ENCODE results near the gene EHD3.
A peak's percentile ranks its signal among the peaks of the same experiment; 100 is the strongest.

The EHD3 gene

DNA sequence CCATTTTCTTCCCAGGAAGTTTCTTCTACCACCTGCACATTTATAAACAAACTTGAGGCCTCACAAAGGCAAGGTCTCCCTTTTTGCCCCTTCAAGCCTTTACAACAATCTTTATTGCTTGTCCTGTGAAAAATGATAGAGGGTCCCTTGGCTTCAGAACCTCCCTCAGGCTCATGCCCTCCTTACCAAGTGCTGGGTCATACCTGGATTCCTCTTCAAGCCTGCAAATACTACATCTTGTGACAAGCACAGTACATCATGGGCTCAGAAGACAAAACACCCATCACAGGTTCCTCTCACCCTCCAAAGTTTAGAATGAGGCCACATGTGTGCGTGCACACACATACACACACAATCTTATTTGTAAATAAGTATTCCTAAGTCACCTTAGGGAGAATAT, 25.7 kb upstream of the EHD3 start:
- intact Hi-C loops (cut with DNase I), result no loop called here
- DNase-seq, result no peak

GRCh38 chr2:31212659-31213600, 21.0 kb upstream of the EHD3 start:
- no peak for DNase-seq
- intact Hi-C loops (cut with DNase I), result no loop called here

- intact Hi-C loops (cut with DNase I), result no loop called here
- DNase-seq, result no peak
Observed at GRCh38 chr2:31213601-31214443, 20.1 kb upstream of the EHD3 start.

GRCh38 chr2:31214444-31214915, 19.5 kb upstream of the EHD3 start:
- intact Hi-C loops (cut with DNase I), result no loop called here
- DNase-seq, result no peak

DNA sequence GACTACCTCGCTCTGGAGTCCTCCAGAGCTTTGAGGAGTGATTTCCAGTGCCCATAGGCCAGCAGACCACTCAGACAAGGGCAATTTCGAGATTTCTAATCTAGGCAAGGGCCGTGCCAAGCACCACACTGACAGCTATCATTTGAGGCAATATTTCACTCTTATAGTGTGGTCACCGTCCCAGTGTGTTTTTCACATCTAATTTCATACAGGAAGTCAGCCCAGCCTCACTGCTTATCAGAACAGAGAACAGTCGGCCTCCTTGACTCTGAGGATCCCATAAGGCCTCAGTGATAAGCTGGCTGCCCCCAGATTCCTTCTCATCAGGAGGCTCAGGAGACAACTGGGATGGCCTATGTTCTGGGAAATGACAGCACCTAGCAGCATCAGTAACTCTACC, 17.2 kb upstream of the EHD3 start:
- intact Hi-C loops (cut with DNase I), result no loop called here
- DNase-seq, result no peak

DNA sequence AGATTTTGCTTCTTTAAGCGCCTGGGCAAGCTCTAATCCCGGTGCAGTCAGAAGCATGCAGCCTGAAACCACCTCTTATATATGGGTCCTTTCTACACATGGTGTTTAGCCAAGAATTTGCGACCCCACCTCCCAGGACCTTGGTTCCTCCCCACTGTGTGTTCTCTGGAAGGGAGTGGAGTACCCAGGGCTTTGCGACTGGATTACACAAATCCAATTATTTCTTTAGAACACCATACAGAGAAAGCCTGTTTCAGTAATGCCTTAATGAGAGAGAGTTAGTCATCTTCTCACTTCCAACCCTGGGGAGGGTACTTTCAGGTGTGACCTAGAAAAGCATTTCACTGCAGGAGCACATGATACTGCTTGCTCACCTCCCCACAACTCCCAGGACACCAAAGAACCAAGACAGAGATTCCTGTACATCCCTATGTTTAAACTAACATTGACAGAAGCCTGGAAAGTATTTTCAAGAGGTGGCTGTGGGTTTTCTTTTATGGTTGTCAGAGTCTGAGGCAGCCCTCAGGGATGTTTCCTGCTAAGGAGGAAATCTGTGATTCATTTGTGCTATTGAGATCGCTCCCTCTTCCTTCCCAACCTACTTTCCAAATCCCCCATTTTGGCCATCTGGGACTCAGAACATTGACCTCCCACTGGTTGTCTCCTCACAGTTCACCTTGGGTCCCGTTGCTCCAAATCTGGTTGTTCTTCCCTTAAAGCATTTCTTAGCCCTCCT, 16.3 kb upstream of the EHD3 start, which contains the start of gene CAPN14:
Gene CAPN14 (minus strand): TSS at position 51 of the 736 bp plus-strand sequence. CDS start 12,068 bp downstream, outside the sequence.
- intact Hi-C loops (cut with DNase I), result no loop called here
- no peak for DNase-seq

GRCh38 chr2:31219131-31219969, 14.6 kb upstream of the EHD3 start:
- intact Hi-C loops (cut with DNase I), result no loop called here
- peak in 1 of 42 donors; percentile 32 for DNase-seq

- peak in 1 of 42 donors; percentile 14 for DNase-seq
- intact Hi-C loops (cut with DNase I), result no loop called here
Observed at GRCh38 chr2:31221544-31221943, 12.4 kb upstream of the EHD3 start.

DNA sequence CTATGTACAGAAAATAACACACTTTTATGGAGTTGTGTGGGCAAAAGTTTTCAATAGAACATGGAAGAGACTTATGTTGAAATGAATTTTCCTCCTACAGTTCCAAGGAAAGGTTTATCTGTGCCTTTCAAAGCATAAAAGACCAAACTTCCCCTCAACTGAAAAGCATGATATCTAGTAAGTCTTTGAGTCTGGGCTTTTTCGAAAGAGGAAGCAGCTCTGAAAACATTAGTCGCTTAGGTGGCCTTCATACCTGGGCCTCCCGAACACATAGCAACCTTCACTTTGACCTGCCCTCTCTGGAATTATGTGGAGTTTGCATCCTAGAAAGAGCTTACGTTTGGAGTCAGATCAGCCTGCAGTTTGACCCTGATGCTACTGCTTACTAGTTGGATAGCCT, 11.9 kb upstream of the EHD3 start:
- DNase-seq, result no peak
- intact Hi-C loops (cut with DNase I), result no loop called here

DNA sequence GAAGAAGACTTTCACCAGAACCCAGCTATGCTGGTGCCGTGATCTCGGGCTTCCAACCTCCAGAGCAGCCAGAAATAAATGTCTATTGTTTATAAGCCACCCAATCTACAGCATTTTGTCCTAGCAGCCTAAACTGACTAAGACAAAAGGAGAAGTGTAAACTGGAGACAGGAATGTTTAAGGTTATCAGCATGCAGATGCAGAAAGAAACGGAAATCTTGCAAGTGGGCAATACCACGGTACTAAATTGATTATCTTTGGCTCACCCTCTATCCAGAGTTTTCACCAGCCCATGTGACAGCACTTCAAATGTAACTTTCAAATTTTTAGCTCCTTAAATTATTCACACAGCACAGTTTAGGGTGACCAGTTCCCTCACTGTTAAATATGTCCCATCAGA, 10.9 kb upstream of the EHD3 start:
- intact Hi-C loops (cut with DNase I), result no loop called here

GRCh38 chr2:31223749-31224148, 10.2 kb upstream of the EHD3 start:
- no peak for DNase-seq
- intact Hi-C loops (cut with DNase I), result no loop called here

More for the DNA sequence above, 10.9 kb upstream of the EHD3 start:
- peak in 1 of 42 donors; percentile 5 for DNase-seq

- DNase-seq, result no peak
- intact Hi-C loops (cut with DNase I), result no loop called here
Observed at GRCh38 chr2:31226266-31226665, 7.7 kb upstream of the EHD3 start.

- intact Hi-C loops (cut with DNase I), result no loop called here
Observed at GRCh38 chr2:31227110-31227509, 6.8 kb upstream of the EHD3 start.

DNA sequence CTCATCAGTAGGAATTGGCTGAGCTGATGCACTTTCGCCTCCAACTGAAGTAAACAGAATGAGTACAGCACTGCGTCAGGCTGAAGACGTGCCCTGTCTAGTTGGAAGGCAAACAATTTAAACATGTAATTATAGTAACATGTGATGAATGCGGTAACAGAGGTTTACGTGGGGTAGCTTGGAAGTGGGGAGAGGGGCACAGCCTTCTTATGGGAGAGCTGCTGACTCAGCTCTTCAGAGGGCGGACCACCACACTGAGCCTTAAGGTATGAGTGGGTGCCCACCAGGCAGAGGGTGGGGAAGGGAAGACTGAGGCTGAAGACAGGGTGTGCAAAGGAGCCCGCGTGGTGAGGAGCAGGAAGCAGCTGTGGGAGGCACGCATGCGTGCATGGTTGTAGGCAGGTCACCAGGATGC, 6.2 kb upstream of the EHD3 start:
- intact Hi-C loops (cut with DNase I), result no loop called here
- no peak for DNase-seq

More at GRCh38 chr2:31227110-31227509, 6.8 kb upstream of the EHD3 start:
- DNase-seq, result no peak

- intact Hi-C loops (cut with DNase I), result no loop called here
- DNase-seq, result peak in 1 of 42 donors; percentile 32
Observed at GRCh38 chr2:31228717-31229116, 5.2 kb upstream of the EHD3 start.

GRCh38 chr2:31230751-31231150, 3.2 kb upstream of the EHD3 start:
- intact Hi-C loops (cut with DNase I), result loop anchor here (10.0 kb wide), 1 partner anchor 94 kb away; no protein-coding TSS in a partner anchor
- DNase-seq, result no peak

- peak in 3 of 42 donors; percentile 4 to 31 (median 21) for DNase-seq
- intact Hi-C loops (cut with DNase I), result loop anchor here (10.0 kb wide), 1 partner anchor 93 kb away; no protein-coding TSS in a partner anchor
Observed at GRCh38 chr2:31231571-31232302, 2.2 kb upstream of the EHD3 start.
